ENCODE data around the gene LSM3.
A peak's percentile ranks its signal among the peaks of the same experiment; 100 is the strongest.

Gene LSM3

DNA sequence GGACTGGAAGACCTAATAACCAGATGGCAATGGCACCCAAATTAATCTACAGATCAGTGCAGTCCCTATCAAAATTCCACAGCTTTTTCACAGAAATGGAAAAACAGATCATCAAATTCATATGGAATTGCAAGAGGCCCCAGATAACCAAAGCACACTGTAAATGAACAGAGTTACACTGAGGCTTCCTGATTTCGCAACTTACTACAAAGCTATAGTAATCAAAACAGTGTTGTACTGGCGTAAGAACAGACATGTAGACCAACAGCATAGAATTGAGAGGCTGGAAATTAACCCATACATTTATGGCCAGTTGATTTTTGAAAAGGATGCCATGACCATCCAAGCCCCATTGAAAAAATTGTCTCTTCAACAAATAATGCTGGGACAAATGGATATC, 16.4 kb upstream of the LSM3 start:
- no peak for DNase-seq
- peaks cover 78% of the 10 kb centered on the region for H3K36me3 ChIP-seq (replicated peaks)
- no peaks in the 10 kb centered on the region for H3K27me3 ChIP-seq (replicated peaks)
- in situ Hi-C loops (cut with HindIII; ENCODE audit: low pct_ligation_motif_present, low sequenced_read_pairs), result no loop called here
- H3K27ac ChIP-seq, result no peak overlapping the region
- TF ChIP-seq CTCF (IDR thresholded peaks at IDR 0.05; ENCODE audit: low read depth, low read length, missing control alignments), result no peak
- H3K4me3 ChIP-seq (ENCODE audit: low read depth, low read length), result no peak overlapping the region

DNA sequence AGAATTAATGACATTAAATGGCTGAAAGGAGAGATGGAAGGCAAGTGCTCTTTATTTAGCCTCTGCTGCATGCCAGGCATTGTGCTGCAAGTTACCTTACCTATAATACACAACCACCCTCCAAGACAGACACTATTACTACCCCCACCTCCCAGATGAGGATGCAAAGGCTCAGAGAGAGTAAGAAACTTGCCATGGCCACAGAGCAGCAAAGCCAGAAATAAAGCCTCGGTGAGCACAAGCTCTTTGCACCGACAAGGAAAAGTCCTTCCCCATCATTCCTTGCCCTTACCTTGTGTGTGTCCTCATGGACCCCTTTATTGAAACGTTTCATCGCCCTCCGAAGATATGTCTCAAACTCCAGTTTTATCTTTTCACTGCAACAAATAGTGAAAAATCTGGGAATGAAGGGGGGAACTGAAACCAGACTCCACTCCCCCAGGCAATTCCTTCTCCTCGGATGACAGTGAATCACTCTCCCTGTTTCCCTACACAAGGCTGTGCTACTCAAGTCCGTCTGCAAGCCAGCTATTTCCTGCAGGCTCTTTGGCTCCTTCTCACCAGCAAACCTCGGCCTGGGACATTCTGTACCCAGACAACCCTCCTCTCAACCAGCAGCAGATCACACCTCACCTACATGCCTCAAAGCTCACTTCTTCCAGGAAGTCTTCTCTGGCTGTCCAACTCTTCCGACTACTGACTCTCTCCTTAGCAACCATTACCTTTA, 11.6 kb upstream of the LSM3 start:
- in situ Hi-C loops (cut with HindIII; ENCODE audit: low pct_ligation_motif_present, low sequenced_read_pairs), result no loop called here
- no peak overlapping the region for H3K4me3 ChIP-seq (ENCODE audit: low read depth, low read length)
- DNase-seq, result no peak
- H3K27me3 ChIP-seq (replicated peaks), result no peaks in the 10 kb centered on the region
- no peak overlapping the region for H3K27ac ChIP-seq
- H3K36me3 ChIP-seq (replicated peaks), result peaks cover 79% of the 10 kb centered on the region
- no peak for TF ChIP-seq CTCF (IDR thresholded peaks at IDR 0.05; ENCODE audit: low read depth, low read length, missing control alignments)

GRCh38 chr3:14169435-14169834, 9.2 kb upstream of the LSM3 start:
- H3K36me3 ChIP-seq (replicated peaks), result peaks cover 67% of the 10 kb centered on the region
- no peak for TF ChIP-seq CTCF (IDR thresholded peaks at IDR 0.05; ENCODE audit: low read depth, low read length, missing control alignments)
- DNase-seq, result no peak
- no peak overlapping the region for H3K27ac ChIP-seq
- in situ Hi-C loops (cut with HindIII; ENCODE audit: low pct_ligation_motif_present, low sequenced_read_pairs), result no loop called here
- no peak overlapping the region for H3K4me3 ChIP-seq (ENCODE audit: low read depth, low read length)
- no peaks in the 10 kb centered on the region for H3K27me3 ChIP-seq (replicated peaks)

DNA sequence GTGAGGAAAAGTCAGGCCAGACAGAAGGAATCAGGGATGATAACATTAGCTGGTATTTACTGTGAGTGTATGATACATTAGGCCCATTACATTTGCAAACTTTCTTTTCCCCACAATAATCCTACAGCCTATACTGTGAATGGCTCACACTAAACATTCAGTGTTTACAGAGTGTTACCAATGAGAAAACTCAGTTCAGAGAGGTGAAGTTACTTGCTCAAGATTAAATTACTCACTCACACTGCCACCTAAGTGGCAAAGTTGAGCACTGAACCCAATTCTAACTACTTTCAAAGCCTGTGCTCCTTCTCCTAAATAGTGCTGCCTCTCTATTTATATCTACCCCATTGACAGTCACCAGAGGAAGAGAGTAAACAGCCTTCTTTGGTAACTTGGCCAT, 8.7 kb upstream of the LSM3 start:
- DNase-seq, result no peak

DNA sequence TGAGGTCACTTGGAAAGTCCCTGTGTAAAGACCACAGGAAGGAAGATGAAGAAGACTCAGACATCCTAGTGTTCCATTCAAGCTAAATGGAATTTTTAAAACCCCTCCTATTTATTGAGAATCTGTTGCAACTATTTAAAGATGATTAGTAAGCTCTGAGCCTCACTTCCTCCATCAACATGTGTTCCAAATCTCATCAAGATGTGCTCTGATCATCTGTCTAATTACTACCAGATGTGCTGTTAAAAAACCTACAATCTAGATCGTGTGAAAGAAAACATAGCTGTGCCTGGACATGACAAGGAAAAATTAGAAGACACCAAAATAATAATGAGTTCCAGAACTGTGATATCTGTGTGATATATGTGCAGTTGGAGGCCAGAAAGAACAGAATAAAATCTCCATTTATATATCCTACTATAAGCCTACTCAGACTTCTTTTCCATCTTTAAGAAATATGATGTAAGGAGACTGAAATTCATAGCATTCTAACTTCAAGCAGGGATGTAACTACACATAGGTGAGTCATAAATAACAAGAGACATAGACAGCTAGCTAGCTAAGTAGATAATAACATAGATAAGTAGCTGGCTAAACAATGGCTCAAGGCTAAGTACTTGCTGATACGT, 8.0 kb upstream of the LSM3 start:
- no peak for TF ChIP-seq CTCF (IDR thresholded peaks at IDR 0.05; ENCODE audit: low read depth, low read length, missing control alignments)
- Histone ChIP-seq H3K36me3 (replicated peaks) (peaks cover 57% of the 10 kb centered on the region), H3K27me3 (replicated peaks) (no peaks in the 10 kb centered on the region), H3K27ac (peak overlapping the region; percentile 76), H3K4me3 (ENCODE audit: low read depth, low read length) (no peak overlapping the region)
- DNase-seq, result no peak
- in situ Hi-C loops (cut with HindIII; ENCODE audit: low pct_ligation_motif_present, low sequenced_read_pairs), result no loop called here

More for the DNA sequence above, 8.7 kb upstream of the LSM3 start:
- H3K36me3 ChIP-seq (replicated peaks), result peaks cover 63% of the 10 kb centered on the region
- in situ Hi-C loops (cut with HindIII; ENCODE audit: low pct_ligation_motif_present, low sequenced_read_pairs), result no loop called here
- H3K27me3 ChIP-seq (replicated peaks), result no peaks in the 10 kb centered on the region
- H3K4me3 ChIP-seq (ENCODE audit: low read depth, low read length), result no peak overlapping the region
- no peak for TF ChIP-seq CTCF (IDR thresholded peaks at IDR 0.05; ENCODE audit: low read depth, low read length, missing control alignments)
- peak overlapping the region; percentile 76 for H3K27ac ChIP-seq
